ENCODE results near the gene NEK1.

DNA sequence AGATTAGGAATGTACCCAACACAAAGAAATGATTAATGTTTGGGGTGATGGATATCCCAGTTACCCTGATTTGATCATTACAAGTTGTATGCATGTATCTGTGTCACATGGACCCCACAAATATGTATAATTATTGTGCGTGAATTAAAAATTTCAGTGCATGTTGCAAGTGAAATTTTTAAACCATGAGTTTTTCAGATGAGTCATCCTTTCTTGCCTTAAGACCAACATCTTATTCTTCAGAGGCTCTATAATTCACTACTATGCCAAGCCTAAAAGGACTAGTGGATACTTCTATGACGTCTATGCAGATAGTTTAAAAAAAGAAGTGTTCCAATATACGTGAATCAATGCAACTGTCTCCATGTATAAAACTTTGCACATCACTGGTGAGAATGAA, 228.7 kb downstream of the NEK1 start:
- TF ChIP-seq, protein P1, sequence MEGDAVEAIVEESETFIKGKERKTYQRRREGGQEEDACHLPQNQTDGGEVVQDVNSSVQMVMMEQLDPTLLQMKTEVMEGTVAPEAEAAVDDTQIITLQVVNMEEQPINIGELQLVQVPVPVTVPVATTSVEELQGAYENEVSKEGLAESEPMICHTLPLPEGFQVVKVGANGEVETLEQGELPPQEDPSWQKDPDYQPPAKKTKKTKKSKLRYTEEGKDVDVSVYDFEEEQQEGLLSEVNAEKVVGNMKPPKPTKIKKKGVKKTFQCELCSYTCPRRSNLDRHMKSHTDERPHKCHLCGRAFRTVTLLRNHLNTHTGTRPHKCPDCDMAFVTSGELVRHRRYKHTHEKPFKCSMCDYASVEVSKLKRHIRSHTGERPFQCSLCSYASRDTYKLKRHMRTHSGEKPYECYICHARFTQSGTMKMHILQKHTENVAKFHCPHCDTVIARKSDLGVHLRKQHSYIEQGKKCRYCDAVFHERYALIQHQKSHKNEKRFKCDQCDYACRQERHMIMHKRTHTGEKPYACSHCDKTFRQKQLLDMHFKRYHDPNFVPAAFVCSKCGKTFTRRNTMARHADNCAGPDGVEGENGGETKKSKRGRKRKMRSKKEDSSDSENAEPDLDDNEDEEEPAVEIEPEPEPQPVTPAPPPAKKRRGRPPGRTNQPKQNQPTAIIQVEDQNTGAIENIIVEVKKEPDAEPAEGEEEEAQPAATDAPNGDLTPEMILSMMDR (IDR thresholded peaks at IDR 0.05) = no peak
- TF ChIP-seq POLR2A (IDR thresholded peaks at IDR 0.05) = no peak

Data from suprapubic skin (tissue), 3 donors.